Upper lobe of left lung (tissue), 6 donors: Measurements from ENCODE around the gene ORAI2. TPM values are rescaled to one million over a fixed set of nuclear protein-coding genes. Genes with fewer than 3 reads are reported as not detected.
A peak's percentile ranks its signal among the peaks of the same experiment; 100 is the strongest.

ENCODE experiments used
- ATAC-seq, 2 donors: fragments of 200-7000 bp; cut with Tn5 transposase; one replicate each; pipeline ENCODE4 v1.9.1; 2022; ENCODE audit warnings: mild to moderate bottlenecking in 2 of 2, moderate library complexity in 2 of 2; ENCODE audit not compliant: low FRiP score in 2 of 2
- DNase-seq, 2 donors: peaks; one replicate each; pipeline ENCODE4 v3.0.0-alpha.2; 2019 to 2020
- H3K27ac ChIP-seq, 4 donors: fragments of 200-600 bp; sonication (generic); one replicate each; pipeline ENCODE4 v1.5.1; 2016 to 2019
- H3K27me3 ChIP-seq, 4 donors: fragments of 200-600 bp; sonication (generic); one replicate each; pipeline ENCODE4 v1.5.1; 2017 to 2019
- H3K36me3 ChIP-seq, 4 donors: fragments of 200-600 bp; sonication (generic); one replicate each; pipeline ENCODE4 v1.5.1; 2016 to 2019
- H3K4me1 ChIP-seq, 4 donors: fragments of 200-600 bp; sonication (generic); one replicate each; pipeline ENCODE4 v1.5.1; 2018 to 2019
- H3K4me3 ChIP-seq, 4 donors: fragments of 200-600 bp; sonication (generic); one replicate each; pipeline ENCODE4 v1.5.1; 2017 to 2019; ENCODE audit warnings: mild to moderate bottlenecking in 2 of 4, moderate library complexity in 1 of 4
- H3K9me3 ChIP-seq, 4 donors: fragments of 200-600 bp; sonication (generic); one replicate each; pipeline ENCODE4 v1.5.1; 2018 to 2019
- EP300 ChIP-seq, 4 donors: sonication (generic); formaldehyde crosslinking; IDR thresholded peaks; one replicate each; pipeline ENCODE4 v1.5.1; 2017; ENCODE audit warnings: antibody characterized with exemption in 4 of 4, control low read depth in 2 of 4
- POLR2A ChIP-seq, 4 donors: fragments of 450-650 bp; IDR thresholded peaks; one replicate each; pipeline ENCODE4 v1.5.1; 2016 to 2017; ENCODE audit warnings: antibody characterized with exemption in 4 of 4, mild to moderate bottlenecking in 2 of 4
- POLR2AphosphoS5 ChIP-seq, 2 donors: sonication (generic); formaldehyde crosslinking; IDR thresholded peaks; one replicate each; pipeline ENCODE4 v1.5.1; 2017; ENCODE audit warnings: antibody characterized with exemption in 2 of 2
- WGBS, 2 donors: methylation state at CpG; one replicate each; pipeline ENCODE4 v1.1.5; 2017 to 2018; 5-methylcytosine and 5-hydroxymethylcytosine counted together
- total RNA-seq, 6 donors: library from RNA; depleted of rRNA in 4 of 6; stranded (reverse); fragments of >200 nt in 4 of 6; gene quantifications; one replicate each; pipeline versions ENCODE4 v1.1.0 to v1.2.1, GENCODE V29; 2016 to 2021
- TF ChIP-seq, protein P1 (sequence below), 6 experiments: fragments of 450-650 bp in 4 of 6; fragments of 200-600 bp in 2 of 6; sonication (generic) in 2 of 6; IDR thresholded peaks; one replicate each; pipeline ENCODE4 v1.5.1; 2016 to 2019; ENCODE audit warnings: antibody characterized with exemption in 6 of 6
- donor health status: DM: no; HTN: no; CAD: no; lungs with moderate emphysema.
- donor health status: DM: no; HTN: yes; CAD: no; lungs with severe emphysema.

Gene ORAI2
- total RNA-seq, 6 donors from 2014 or later: 9.4 to 35.2 (median 30.5) TPM

DNA sequence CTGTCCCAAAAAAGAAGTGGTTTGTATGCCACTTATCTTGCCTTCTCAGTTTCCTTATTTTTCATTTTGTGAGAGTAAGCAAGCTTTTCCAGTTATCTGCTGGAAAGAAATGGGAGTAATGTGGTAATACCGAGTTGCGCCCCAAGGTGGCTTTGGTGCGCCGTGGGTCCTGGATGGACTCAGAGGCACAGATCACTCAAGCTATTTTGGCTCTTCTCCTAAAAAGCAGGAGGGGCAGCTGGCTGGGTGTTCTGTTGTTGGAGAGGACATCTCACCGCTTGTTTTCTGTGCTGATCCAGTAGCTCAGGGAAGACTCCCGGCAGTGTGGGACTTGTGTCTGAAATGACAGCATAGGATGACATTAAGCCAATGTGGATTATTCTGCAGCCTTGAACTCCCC, 20.8 kb upstream of the ORAI2 start:
- DNase-seq: peak in 1 of 2 donors; percentile 50
- H3K4me1 ChIP-seq: peaks cover 0 to 18% (median 2%) of the 10 kb centered on the region in 4 donors
- H3K36me3 ChIP-seq: peaks cover 10 to 86% (median 59%) of the 10 kb centered on the region in 4 donors

DNA sequence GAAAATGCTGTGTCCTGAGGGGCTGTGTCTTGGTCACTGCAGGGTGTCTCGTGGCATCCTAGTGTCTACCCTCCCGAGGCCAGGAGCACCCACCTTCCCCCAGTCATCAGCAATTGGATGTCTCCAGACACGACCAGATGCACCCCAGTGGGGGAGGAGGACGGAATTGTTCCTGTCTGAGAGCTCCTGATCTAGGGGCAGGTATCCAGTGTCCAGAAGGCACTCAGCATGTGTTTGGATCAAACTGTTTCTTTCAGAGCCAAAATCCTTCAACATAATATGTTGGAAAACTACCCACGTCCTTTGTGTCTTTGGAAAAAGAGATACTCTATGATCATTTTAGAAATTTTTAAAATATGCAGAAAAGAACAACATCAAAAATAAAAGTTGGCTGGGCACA, 20.3 kb upstream of the ORAI2 start:
- Histone ChIP-seq H3K36me3 (peaks cover 5 to 82% (median 54%) of the 10 kb centered on the region in 4 donors), H3K27ac (no peak overlapping the region), H3K9me3 (no peaks in the 10 kb centered on the region), H3K4me1 (peaks cover 0 to 18% (median 2%) of the 10 kb centered on the region in 4 donors), H3K27me3 (no peaks in the 10 kb centered on the region), H3K4me3 (no peak overlapping the region)
- 85 to 92% methylated on average over 5 of the region's 5 CpGs for WGBS, 2 donors
- TF ChIP-seq POLR2A (IDR thresholded peaks at IDR 0.05): no peak
- no peak for TF ChIP-seq EP300 (IDR thresholded peaks at IDR 0.05)
- no peak for TF ChIP-seq POLR2AphosphoS5 (IDR thresholded peaks at IDR 0.05)
- TF ChIP-seq, protein P1, sequence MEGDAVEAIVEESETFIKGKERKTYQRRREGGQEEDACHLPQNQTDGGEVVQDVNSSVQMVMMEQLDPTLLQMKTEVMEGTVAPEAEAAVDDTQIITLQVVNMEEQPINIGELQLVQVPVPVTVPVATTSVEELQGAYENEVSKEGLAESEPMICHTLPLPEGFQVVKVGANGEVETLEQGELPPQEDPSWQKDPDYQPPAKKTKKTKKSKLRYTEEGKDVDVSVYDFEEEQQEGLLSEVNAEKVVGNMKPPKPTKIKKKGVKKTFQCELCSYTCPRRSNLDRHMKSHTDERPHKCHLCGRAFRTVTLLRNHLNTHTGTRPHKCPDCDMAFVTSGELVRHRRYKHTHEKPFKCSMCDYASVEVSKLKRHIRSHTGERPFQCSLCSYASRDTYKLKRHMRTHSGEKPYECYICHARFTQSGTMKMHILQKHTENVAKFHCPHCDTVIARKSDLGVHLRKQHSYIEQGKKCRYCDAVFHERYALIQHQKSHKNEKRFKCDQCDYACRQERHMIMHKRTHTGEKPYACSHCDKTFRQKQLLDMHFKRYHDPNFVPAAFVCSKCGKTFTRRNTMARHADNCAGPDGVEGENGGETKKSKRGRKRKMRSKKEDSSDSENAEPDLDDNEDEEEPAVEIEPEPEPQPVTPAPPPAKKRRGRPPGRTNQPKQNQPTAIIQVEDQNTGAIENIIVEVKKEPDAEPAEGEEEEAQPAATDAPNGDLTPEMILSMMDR (IDR thresholded peaks at IDR 0.05): no peak
- DNase-seq (no peak), ATAC-seq (no peak)

More for the DNA sequence above, 20.8 kb upstream of the ORAI2 start:
- Histone ChIP-seq H3K27me3 (no peaks in the 10 kb centered on the region), H3K4me3 (no peak overlapping the region), H3K27ac (no peak overlapping the region), H3K9me3 (no peaks in the 10 kb centered on the region)
- ATAC-seq: peak in 1 of 2 donors; percentile 65
- WGBS, 2 donors: 73 to 74% methylated on average over 6 of the region's 6 CpGs
- TF ChIP-seq, protein P1 (IDR thresholded peaks at IDR 0.05): peak in 4 of 6 experiments; percentile 25 to 46 (median 34)
- no peak for TF ChIP-seq POLR2A (IDR thresholded peaks at IDR 0.05)
- TF ChIP-seq POLR2AphosphoS5 (IDR thresholded peaks at IDR 0.05): no peak
- TF ChIP-seq EP300 (IDR thresholded peaks at IDR 0.05): no peak

DNA sequence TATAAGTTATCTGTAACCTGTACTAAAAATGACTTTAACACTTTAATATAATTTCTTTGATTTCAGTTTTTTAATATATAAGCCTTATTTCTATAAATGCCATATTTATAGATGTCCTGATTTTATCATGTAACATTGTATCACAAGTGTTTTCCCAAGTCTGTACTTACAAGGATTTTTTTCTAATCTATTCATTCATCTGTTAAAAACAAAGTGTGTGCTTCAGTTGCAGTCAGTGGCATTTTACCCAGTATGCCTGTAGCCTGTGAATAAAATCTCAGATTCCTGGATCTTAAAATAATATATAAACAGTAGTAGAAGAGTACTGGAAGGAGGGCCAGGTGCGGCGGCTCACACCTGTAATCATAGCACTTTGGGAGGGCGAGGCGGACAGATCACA, 19.8 kb upstream of the ORAI2 start:
- TF ChIP-seq, protein P1 (IDR thresholded peaks at IDR 0.05): no peak
- no peak for TF ChIP-seq POLR2AphosphoS5 (IDR thresholded peaks at IDR 0.05)
- no peak for TF ChIP-seq EP300 (IDR thresholded peaks at IDR 0.05)
- no peak for TF ChIP-seq POLR2A (IDR thresholded peaks at IDR 0.05)
- peaks cover 0 to 82% (median 51%) of the 10 kb centered on the region in 4 donors for H3K36me3 ChIP-seq

DNA sequence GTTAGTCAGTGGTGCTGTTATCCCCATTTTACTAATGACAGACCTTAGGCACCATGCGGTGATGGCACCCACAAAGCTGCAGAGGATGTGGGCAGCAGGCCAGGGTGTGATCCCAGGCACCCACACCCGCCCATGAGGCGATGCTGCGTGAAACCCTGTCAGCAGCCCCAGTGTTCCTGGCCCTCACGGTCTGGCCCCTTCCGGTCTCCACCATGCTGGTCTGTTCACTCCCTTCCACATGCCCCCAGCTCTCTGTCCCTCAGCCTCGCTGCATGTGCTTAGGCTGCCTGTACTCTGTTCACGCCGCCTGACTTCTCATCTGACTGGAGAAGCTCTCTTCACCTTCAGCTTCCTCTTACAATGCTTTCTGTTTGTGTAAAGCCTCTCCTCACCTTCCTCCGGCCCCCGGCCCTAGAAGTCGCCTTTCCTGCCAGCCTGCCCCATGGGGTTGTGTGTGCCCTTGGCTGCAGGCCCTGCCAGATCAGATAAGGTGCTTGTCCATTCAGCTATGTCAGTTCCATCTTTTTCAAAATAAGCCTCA, 17.6 kb upstream of the ORAI2 start:
- peak; percentile 34 to 44 for ATAC-seq
- Histone ChIP-seq H3K4me3 (no peak overlapping the region), H3K4me1 (peaks cover 0 to 18% (median 2%) of the 10 kb centered on the region in 4 donors), H3K36me3 (peaks cover 0 to 68% (median 36%) of the 10 kb centered on the region in 4 donors), H3K27me3 (no peaks in the 10 kb centered on the region), H3K9me3 (no peaks in the 10 kb centered on the region), H3K27ac (peak overlapping the region; percentile 31 to 73 (median 67))
- TF ChIP-seq, protein P1 (IDR thresholded peaks at IDR 0.05): no peak
- no peak for TF ChIP-seq EP300 (IDR thresholded peaks at IDR 0.05)
- no peak for TF ChIP-seq POLR2AphosphoS5 (IDR thresholded peaks at IDR 0.05)
- no peak for TF ChIP-seq POLR2A (IDR thresholded peaks at IDR 0.05)
- peak; percentile 39 to 45 for DNase-seq
- 45 to 47% methylated on average over 12 of the region's 12 CpGs for WGBS, 2 donors

More for the DNA sequence above, 19.8 kb upstream of the ORAI2 start:
- no peaks in the 10 kb centered on the region for H3K27me3 ChIP-seq
- H3K9me3 ChIP-seq: no peaks in the 10 kb centered on the region
- no peak for DNase-seq
- no peak overlapping the region for H3K4me3 ChIP-seq
- 93 to 96% methylated on average over 4 of the region's 4 CpGs for WGBS, 2 donors
- no peak overlapping the region for H3K27ac ChIP-seq
- peaks cover 0 to 18% (median 2%) of the 10 kb centered on the region in 4 donors for H3K4me1 ChIP-seq
- no peak for ATAC-seq

DNA sequence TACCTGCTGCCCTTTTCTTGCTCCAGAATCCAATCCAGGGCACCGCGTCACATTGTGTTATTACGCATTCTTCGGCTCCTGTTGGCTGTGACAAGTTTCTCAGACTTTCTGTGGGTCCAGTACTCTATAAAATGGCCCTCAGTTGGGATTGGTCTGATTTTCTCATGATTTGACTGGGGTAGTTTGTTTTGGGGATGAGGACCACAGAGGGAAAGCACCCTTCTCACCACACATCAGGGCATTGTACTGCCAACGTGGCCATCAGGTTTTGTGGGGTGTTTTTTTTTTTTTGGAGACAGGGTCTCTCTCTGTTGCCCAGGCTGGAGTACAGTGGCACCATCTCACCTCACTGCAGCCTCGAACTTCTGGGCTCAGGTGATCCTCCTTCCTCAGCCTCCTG, 17.0 kb upstream of the ORAI2 start:
- peaks cover 0 to 68% (median 33%) of the 10 kb centered on the region in 4 donors for H3K36me3 ChIP-seq
- H3K4me1 ChIP-seq: peaks cover 0 to 18% (median 2%) of the 10 kb centered on the region in 4 donors
- H3K4me3 ChIP-seq: no peak overlapping the region
- H3K27ac ChIP-seq: peak overlapping the region; percentile 30 to 73 (median 48)
- 88% methylated on average over 6 of the region's 6 CpGs for WGBS, 2 donors
- DNase-seq (no peak), ATAC-seq (no peak)
- TF ChIP-seq POLR2A (IDR thresholded peaks at IDR 0.05): no peak
- TF ChIP-seq EP300 (IDR thresholded peaks at IDR 0.05): no peak
- TF ChIP-seq POLR2AphosphoS5 (IDR thresholded peaks at IDR 0.05): no peak
- TF ChIP-seq, protein P1 (IDR thresholded peaks at IDR 0.05): no peak
- no peaks in the 10 kb centered on the region for H3K9me3 ChIP-seq
- no peaks in the 10 kb centered on the region for H3K27me3 ChIP-seq
